Ramos (cell line): ENCODE data around the gene AGBL4.
"Not testable (repeated sequence)": the region's sequence is repeated elsewhere in the genome, so short reads cannot be mapped to it uniquely, and the experiment has no call there.

Source experiments
- in situ Hi-C: fragments of 300-500 bp; cut with MboI; formaldehyde crosslinking; loops from one replicate; pipeline ENCODE4 v1.14.3; 2022; ENCODE audit warnings: low sequenced_read_pairs; ENCODE audit not compliant: unreplicated experiment

AGBL4 gene

DNA sequence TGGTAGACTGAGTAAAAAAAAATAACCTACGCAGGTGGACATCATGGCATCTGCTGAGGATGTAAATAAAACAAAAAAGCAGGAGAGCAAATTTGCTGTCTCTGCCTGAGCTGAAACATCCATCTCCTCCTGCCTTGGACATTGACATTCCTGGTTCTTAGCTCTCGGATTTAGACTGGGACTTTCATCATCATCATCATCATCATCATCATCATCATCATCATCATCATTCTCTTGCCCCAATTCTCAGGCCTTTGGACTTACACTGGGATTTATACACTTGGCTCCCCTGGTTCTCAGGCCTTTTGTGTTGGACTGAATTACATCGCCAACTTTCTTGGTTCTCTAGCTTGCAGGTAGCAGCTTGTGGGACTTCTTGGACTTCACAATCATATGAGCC lies 938.7 kb downstream of the AGBL4 start:
- in situ Hi-C loops = no loop called here

DNA sequence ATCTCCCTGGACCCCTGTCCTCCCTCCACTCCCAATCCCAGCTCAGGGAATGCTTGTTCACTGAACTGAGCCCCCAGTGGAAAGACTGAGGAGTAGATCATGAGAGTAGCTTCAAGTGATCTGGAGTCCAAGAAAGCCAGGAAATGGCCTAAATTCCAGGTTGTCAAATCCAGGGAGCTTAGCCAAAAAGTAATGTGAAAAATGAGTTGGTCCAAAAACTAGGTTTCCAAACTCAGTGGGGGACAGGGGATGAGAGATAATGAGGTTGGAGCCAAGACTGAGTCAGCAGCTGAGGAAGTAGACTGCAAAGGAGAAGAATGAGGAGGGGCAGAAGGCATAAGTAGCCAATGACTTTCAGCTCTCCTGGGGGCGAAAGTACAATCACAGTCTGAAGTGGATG lies 963.0 kb downstream of the AGBL4 start:
- in situ Hi-C loops = no loop called here

DNA sequence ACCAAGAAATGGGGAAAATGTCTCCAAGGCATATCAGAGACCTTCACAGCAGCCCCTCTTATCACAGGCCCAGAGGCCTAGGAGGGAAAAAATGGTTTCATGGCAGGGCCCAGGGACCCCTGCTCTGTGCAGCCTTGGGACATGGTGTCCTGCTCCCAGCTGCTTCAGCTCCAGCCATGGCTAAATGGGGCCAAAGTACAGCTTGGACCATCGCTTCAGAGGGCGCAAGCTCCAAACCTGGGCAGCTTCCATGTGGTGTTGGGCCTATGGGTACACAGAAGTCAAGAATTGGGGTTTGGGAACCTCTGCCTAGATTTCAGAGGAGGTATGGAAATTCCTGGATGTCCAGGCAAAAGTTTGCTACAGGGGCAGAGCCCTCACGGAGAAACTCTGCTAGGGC lies 964.7 kb downstream of the AGBL4 start:
- in situ Hi-C loops = no loop called here

DNA sequence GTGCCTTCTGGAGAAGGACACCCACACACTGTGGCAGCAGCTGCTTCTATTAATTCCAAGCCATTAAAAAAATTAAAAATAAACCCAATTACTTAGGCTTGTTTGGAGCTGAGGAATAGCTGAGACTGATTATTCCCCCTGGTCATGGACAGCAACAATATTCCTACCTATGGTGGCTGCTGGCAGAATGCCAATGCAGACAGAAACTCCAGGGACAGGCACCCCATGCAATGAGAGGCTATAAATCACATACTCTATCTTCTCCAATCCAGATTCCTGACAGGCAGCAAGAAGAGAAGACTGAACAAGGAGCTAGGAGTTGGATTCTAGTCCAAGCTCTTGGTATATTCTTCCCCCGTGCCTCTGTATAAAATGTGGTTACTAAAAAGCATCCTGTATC lies 971.7 kb downstream of the AGBL4 start:
- in situ Hi-C loops = no loop called here

DNA sequence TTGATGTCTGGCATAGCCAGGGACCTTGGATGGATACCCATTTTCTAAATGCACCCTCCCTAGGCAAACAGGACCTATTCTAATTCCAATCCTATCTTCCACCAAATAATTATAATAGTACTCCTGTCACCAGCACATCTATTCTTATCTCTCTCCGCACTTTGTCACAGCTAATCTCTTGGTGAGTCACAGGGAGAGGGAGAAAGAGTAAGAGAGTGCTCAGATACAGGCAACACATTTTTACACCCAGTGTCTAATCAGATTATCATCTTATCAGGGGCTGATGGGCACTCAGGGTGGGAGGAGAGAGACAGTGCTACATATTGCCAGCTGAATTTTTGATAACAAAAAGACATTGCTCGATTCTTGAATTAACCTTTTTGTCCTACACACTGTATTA lies 972.1 kb downstream of the AGBL4 start:
- in situ Hi-C loops = no loop called here

DNA sequence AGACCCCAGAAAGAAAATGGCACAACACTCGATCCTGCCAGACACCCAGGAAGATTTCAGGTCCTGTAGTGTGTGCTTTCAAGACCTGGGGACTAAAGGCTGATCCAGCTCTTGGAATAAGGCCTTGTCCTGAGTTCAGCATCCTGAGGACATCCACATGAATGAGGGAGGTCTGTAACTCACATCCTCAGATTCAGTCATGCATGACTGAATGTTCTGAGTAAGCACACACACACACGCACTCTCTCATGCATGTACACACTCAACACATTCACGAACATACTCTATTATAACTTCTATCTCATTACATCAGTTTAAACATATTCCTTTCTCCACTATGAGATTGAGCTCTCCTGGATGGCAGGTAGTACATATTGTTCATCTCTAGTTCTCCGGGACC lies 973.7 kb downstream of the AGBL4 start:
- in situ Hi-C loops = no loop called here

DNA sequence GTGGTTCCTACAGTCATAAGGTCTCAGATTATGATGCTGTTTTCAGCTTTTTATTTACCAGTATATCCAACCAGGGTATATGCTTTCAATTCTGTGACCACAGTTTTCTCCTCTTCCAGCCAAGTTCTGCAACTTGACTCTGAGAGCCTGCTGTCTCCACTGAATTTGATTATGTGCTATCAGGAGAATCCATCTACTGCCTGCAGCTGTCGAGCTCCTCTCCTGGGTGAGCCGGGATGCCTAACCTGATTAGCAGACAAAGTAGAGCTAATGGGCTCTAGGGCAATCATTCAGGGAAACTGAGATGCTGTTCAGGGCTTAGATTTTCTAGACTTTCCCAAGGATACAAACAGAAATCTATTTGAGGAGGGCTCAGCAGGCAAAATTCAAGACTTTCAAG lies 975.6 kb downstream of the AGBL4 start:
- in situ Hi-C loops = no loop called here

DNA sequence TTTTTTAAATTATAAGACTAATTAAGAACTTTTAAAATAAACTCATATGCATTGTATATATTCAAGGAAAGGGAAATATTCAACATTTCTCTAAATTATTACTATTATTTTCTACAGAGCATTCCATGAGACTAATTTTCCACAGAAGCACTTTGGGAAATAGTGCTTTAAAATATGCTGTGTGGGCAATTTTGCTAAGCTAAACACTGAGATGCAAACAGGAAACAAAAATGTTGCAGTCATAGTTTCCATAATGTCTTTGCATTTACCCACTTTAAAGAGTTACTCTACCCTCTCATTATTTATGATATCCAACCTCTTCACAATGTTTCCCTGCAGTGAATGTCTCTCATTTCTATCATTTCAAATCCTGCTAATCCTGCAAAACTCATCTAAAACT lies 977.4 kb downstream of the AGBL4 start:
- in situ Hi-C loops = no loop called here

DNA sequence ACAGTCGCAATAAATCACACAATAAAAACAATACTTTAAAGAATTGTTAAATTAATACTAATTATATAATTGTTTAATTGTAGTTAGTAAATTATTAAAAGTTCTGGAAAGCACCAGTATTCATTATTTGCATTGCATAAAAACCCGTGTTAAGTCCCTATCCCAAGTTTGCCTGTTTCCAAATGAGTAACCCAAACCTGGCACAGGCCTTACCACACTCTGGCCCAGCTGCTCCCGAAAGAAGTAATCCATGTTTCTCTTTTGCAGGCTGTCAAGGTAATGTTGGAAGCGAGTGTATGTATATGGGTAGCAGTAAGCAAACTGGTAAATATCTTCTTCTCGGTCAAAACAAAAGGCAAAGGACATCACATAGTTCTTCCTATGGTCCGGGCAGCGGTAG lies 978.4 kb downstream of the AGBL4 start:
- in situ Hi-C loops = no loop called here

DNA sequence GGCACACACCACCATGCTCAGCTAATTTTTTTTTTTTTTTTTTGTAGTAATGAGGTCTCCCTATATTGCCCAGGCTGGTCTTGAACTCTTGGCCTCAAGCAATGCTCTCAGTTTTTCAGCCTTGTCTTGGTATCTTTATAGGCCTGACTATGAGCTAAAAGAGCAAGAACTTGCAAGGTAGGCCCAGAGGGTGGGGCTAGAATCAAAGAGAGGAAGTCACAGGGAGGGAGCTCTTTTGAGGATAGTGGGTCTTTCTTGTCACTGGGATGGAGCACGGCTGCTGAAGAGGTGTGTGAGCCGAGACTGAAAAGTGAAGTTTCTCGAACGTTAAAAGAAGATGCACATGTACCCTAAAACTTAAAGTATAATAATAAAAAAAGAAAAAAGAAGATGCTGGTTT lies 987.1 kb downstream of the AGBL4 start:
- in situ Hi-C loops = no loop called here

DNA sequence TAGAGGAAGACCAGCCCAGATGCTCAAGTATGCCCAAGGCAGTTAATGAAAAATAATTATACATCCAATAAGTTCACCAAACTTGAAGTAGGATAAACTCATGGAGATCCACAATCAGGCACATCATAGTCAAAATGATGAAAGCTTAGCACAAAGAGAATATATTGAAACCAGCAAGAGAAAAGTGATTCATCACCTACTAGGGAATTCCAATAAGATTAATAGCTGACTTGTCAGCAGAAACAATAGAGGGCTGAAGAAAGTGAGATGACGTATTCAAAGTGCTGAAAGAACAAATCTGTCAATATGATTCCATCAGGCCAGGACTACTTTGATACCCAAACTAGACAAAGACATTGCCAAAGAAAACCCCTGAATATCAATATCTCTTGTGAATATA lies 995.4 kb downstream of the AGBL4 start:
- in situ Hi-C loops = no loop called here

DNA sequence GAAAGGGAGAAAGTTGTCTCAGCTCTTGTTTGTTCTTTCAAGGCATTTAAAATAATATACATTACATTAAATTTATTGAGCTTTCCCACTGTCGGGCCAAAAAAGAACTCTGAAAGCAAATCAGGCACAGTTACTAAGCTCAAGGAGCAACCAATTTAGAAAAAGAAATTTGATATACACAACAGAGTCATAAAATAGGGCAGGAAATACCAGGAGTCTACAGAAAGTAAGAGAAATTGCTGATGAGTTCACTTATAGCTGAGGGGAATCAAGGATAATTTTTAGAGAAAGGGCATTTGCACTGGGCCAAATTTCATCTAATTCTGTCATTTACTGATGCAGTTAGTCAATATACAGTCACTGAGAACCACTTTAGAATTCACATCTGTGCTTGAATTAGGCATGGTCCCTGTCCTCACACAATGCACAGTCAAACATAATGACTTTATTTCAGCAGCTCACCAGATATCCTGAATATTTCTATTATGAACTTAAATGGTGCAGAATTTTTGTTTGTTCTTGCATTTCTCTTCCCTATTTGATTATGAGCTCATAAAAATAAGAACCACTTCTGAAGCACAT lies 997.4 kb downstream of the AGBL4 start:
- in situ Hi-C loops = no loop called here

DNA sequence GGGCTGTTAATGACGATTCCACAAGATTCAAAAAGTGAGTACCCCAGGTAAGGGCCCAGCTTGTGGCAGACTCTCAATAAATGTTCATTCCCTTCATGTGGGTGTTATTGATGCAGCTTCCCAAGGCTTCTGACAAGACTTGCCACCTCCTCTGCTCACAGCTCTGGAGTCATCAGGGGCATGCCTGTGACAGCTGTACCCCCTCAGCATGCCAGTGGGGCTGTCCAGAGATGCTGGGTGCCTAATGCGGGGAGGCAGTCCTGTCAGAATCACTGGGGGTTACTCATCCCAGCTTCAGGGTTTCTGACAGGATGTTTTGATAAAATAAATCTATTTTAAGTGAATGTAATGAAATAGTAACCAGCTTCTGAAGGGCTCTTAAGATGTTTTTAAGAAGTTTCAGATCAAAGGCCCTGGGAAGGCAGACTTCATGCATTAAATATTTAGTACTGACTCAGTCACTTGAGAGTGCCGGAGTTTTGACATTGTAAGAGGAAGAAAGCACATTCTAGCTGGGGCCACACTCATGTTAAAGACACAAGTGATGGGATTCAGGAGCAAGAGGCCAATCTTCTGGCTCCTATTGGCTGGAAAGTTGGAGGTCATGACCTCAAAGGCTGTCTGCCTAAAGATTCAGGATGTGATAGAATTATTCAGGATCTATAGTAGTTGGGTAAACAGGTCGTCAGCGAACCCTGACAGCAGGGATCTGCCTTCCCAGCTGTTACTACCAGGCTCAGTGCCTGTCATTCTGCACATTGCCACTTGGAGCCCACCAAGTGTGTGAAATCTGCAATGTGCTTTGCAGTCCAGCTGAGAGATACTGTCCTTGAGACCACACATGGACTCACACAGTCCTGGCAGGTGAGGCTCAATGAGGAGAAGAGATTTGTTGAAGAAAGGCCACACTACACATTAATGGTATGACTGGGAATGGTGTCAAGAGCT lies 1007.5 kb downstream of the AGBL4 start:
- in situ Hi-C loops = no loop called here

DNA sequence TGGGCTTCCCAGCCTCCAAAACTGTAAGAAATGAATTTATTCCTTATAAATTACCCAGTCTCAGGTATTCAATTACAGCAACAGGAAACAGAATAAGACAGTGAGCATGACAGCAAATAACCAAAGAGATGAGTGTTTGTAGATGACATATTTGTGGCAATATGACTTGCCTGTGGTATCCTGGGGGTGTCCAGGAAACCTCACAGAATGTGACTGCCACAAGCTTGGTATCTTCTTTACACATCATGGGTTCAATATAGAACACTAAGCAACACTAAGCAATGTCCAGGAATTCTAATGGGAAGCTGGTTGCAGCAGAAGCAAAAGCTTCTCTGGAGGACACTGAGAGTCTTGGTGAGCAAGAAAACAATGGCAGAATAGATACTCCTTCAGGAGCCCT lies 1010.7 kb downstream of the AGBL4 start:
- in situ Hi-C loops = no loop called here

DNA sequence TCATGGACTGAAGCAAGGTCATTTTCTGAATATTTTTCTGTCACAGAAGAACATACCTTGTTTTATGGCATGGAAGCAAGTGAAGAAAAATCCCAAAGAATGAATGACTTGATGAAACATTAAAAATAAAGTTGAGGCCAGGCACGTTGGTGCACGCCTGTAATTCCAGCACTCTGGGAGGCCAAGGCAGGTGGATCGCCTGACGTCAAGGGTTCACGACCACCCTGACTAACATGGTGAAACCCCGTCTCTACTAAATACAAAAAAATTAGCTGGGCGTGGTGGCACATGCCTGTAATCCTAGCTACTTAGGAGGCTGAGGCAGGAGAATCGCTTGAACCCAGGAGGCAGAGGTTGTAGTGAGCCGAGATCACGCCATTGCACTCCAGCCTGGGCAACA lies 1020.8 kb downstream of the AGBL4 start:
- in situ Hi-C loops = not testable (repeated sequence)

DNA sequence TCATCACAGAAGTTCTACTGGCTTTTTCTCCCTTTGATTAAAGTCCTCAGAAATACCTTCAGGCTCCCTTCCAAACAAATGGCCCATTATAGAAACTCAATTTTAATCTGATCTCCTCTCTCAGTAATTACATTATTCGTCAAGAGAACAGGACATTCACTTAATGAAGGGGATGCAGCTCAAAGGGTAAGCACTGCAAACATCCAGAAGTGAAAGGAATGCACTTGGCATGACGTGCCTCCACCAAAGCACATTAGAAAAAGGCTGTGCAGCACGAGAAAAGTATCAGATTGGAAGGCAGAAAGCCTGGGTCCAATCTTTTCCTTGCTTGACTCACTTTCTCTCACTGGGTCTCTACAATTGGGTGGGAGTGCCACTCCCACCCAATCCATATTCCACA lies 1024.4 kb downstream of the AGBL4 start:
- in situ Hi-C loops = no loop called here

DNA sequence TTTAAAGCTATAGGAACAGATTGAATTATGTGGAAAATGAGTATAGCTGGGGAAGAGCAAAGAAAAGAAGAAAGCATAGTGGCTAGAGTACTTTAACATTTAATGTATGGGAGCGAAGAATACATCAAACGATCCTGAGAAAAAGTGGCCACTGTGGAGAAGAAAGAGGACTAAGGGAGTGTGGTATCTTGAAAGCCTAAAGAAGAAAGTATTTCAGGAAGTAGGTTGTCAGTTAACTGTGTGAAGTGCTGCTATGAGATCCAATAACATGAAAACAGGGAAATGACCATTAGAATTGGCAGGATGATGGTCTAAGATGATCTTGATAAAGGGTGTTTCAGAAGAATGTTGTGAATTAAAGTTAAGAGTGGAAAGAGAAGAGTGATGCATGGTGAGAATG lies 1027.4 kb downstream of the AGBL4 start:
- in situ Hi-C loops = no loop called here

DNA sequence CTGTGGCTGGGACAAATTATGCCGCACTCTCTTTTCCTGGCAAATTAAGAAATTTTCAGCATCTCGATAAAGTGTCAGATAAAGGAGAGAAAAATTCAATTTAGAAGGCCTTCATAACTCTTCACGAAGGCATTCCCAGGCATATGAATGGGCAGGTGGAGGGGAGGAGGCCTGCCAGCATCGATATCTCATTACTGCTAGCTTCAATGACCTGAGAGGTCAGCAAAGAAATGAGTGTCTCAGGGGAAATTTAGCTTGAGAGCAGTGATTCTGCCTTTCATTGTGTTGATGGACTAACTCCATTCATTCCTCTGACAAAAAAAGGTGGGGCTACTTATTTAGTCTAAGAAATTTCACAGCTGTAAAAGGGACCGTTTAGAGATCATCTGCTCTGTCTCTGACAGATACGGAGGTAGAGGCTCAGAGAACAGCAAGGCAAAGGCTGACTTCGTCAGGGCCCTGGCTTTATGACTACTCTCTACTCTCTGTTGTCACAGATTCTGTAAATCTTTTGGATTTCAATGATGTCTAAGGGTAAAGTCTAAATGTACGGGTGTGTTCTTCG lies 1035.0 kb downstream of the AGBL4 start:
- in situ Hi-C loops = no loop called here

DNA sequence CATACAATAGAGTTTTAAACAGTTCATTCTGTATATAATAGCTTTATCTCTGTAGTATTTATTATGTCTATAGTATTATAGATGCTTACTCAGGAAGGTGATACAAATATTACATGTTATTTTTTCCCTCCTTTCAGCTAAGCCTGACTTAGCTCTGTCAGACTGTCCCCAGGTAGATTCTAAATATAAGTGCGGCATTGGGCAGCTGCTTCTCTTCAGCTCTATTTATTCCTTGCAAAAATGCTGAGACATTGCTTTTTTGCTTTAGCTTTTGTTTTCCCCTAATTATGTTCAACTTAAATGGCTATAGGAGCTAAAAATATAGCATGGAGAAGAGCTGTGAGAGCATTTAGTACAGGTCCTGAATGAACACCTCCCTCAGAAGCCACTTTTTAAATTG lies 1043.8 kb downstream of the AGBL4 start:
- in situ Hi-C loops = no loop called here

DNA sequence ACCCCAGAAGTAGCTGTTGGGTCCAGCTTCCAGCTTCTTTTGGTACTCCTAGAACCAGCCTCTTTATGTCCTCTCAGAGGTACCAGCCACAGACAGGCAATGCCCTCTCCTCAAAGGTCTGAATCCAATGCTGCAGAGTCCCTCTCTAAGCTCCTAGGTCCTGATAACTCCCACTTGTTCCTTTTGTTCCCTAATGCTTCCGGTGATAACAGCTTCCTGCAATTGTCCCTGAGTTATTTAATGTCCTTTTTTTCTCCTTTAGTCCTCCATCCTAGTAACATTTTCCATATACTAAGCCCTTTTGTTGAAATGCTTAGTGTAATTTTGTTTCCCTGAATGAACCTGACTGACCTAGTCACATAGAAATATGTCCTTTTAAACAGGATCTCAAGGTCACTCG lies 1045.3 kb downstream of the AGBL4 start:
- in situ Hi-C loops = no loop called here

DNA sequence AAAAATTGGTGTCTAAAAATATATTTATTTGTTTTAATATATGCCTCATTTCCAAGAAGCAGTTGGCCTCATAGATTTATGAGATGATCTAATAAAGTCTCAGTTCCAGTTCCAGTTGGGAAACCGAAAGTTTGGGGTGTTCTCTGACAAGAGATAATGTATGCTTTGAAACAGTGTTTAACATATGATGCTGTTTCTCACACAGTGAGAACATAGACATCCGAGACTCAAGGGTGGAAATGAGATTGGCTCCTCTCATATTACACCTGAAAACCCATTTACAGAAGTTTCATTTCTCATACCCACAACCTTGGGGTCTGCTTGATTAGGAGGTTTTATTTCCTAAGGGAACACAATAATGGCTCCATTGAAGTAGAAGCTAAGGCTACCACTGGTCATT lies 1046.5 kb downstream of the AGBL4 start:
- in situ Hi-C loops = no loop called here

DNA sequence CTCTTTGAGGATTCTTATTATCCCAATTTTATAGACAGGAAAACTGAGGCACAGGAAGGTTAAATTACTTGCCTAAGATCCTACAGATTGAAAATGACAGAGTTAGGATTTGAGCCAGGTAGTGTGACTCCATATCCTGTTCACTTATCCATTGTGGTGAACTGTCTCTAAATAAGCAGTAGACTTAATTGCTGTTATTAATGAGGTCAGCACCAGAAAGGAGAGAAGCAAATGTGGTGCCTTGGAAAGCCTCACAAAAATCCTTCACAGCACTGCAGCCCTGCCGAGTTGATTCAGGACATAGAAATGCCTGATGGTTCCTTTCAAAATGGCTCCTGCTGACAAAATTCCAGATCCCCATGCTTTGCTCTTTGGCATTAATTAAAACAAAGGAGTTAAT lies 1053.8 kb downstream of the AGBL4 start:
- in situ Hi-C loops = no loop called here
